ENCODE results near the gene TMEM178B.
"Not testable (repeated sequence)": the region's sequence is repeated elsewhere in the genome, so short reads cannot be mapped to it uniquely, and the experiment has no call there.

TMEM178B gene

GRCh38 chr7:141028767-141029166 lies 45.1 kb upstream of the TMEM178B start:
- H3K27ac ChIP-seq (replicated peaks): no peak overlapping the region
- DNase-seq (ENCODE audit: low read depth in 1 of 2, low spot score in 1 of 2): no peak
- TF ChIP-seq, protein P1, sequence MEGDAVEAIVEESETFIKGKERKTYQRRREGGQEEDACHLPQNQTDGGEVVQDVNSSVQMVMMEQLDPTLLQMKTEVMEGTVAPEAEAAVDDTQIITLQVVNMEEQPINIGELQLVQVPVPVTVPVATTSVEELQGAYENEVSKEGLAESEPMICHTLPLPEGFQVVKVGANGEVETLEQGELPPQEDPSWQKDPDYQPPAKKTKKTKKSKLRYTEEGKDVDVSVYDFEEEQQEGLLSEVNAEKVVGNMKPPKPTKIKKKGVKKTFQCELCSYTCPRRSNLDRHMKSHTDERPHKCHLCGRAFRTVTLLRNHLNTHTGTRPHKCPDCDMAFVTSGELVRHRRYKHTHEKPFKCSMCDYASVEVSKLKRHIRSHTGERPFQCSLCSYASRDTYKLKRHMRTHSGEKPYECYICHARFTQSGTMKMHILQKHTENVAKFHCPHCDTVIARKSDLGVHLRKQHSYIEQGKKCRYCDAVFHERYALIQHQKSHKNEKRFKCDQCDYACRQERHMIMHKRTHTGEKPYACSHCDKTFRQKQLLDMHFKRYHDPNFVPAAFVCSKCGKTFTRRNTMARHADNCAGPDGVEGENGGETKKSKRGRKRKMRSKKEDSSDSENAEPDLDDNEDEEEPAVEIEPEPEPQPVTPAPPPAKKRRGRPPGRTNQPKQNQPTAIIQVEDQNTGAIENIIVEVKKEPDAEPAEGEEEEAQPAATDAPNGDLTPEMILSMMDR (IDR thresholded peaks at IDR 0.05; ENCODE audit: insufficient read depth, low read length): no peak
- TF ChIP-seq SPI1 (IDR thresholded peaks at IDR 0.05; ENCODE audit: borderline replicate concordance, low read depth) (no peak), REST (IDR thresholded peaks at IDR 0.05; ENCODE audit: insufficient replicate concordance, low read depth) (no peak), GABPA (IDR thresholded peaks at IDR 0.05; ENCODE audit: low read depth) (no peak)

GRCh38 chr7:141032539-141033323 lies 41.1 kb upstream of the TMEM178B start:
- H3K27ac ChIP-seq (replicated peaks); H3K4me3 ChIP-seq (replicated peaks; ENCODE audit: insufficient read depth, low read length); H3K27me3 ChIP-seq (ENCODE audit: insufficient read depth, poor library complexity, severe bottlenecking); DNase-seq (ENCODE audit: low read depth in 1 of 2, low spot score in 1 of 2): not testable (repeated sequence)

More at GRCh38 chr7:141028767-141029166, 45.1 kb upstream of the TMEM178B start:
- Histone ChIP-seq H3K4me3 (replicated peaks; ENCODE audit: insufficient read depth, low read length) (no peak overlapping the region), H3K27me3 (ENCODE audit: insufficient read depth, poor library complexity, severe bottlenecking) (no peaks in the 10 kb centered on the region)

DNA sequence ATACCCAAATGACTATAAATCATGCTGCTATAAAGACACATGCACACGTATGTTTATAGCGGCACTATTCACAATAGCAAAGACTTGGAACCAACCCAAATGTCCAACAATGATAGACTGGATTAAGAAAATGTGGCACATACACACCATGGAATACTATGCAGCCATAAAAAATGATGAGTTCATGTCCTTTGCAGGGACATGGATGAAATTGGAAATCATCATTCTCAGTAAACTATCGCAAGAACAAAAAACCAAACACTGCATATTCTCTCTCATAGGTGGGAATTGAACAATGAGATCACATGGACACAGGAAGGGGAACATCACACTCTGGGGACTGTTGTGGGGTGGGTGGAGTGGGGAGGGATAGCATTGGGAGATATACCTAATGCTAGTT lies 35.8 kb upstream of the TMEM178B start:
- DNase-seq (ENCODE audit: low read depth in 1 of 2, low spot score in 1 of 2); H3K27ac ChIP-seq (replicated peaks); H3K27me3 ChIP-seq (ENCODE audit: insufficient read depth, poor library complexity, severe bottlenecking); H3K4me3 ChIP-seq (replicated peaks; ENCODE audit: insufficient read depth, low read length): not testable (repeated sequence)

DNA sequence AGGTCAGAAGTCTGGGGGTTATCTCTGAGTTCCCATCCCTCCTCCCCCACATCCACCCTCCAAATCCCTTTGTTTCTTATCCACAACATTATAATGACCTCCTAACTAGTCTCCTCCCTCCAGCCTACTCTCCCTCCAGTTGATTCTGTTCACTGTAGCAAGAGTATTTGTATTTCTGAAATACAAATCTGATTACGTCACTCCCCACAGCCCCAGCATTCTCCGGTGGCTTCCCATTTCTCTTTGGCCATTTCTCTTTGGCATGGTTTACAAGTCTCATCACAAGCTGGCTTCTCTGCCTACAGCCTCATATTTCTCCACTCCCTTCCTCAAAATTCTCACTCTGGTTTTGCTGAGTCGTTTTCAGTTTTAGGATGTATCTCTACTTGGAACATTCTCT lies 34.5 kb upstream of the TMEM178B start:
- DNase-seq (ENCODE audit: low read depth in 1 of 2, low spot score in 1 of 2): no peak

More for the DNA sequence above, 34.5 kb upstream of the TMEM178B start:
- Histone ChIP-seq H3K27ac (replicated peaks) (no peak overlapping the region), H3K27me3 (ENCODE audit: insufficient read depth, poor library complexity, severe bottlenecking) (no peaks in the 10 kb centered on the region), H3K4me3 (replicated peaks; ENCODE audit: insufficient read depth, low read length) (no peak overlapping the region)
- TF ChIP-seq GABPA (IDR thresholded peaks at IDR 0.05; ENCODE audit: low read depth) (no peak), POLR2AphosphoS5 (IDR thresholded peaks at IDR 0.05; ENCODE audit: low read depth) (no peak), SPI1 (IDR thresholded peaks at IDR 0.05; ENCODE audit: borderline replicate concordance, low read depth) (no peak), REST (IDR thresholded peaks at IDR 0.05; ENCODE audit: insufficient replicate concordance, low read depth) (no peak)
- TF ChIP-seq, protein P1 (IDR thresholded peaks at IDR 0.05; ENCODE audit: insufficient read depth, low read length): no peak
